ENCODE measurements around the gene CFAP65. TPM values are rescaled to one million over a fixed set of nuclear protein-coding genes. Genes with fewer than 3 reads are reported as not detected.

The CFAP65 gene
- total RNA-seq, 6 donors from 2014 or later, result 0.26 to 18.7 (median 10.7) TPM

DNA sequence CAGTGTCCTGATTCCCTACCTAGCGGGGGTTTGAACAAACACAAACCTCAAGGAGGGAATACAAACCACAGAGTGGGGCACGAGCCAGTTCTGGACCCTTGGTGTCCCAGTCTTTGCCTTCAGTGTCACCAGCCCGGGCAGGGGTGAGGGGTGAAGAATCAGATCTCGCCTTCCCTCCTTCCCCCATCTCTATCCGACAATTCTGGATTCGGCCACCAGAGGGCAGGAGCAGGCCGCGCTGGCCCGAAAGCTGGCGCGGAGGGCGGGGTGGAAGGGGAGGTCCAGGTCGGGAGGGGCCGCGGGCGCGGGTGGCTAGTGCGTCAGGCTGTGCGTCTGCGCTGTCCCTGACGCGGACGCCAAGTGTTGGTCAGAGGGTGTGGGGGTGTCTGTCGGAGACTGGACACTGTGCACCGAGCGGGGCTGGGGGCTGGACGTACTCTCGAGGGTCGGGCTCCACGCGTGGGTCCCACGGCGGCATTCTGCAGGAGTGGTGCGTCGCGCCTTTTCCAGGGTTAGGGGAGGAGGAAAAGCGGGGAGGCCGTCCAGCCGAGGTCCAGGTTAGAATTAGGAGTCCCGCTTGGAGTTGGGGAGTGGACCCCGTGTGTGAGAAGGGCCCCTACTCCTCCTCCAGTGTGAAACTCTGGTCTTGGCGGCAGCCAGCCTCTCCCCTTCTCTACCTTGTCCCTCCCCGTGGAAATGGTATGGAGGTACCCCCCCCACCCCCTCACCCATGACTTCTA lies 45.2 kb downstream of the CFAP65 start:
- peak overlapping the region in 3 of 4 donors; percentile 27 to 45 (median 43) for H3K4me3 ChIP-seq
- no peaks in the 10 kb centered on the region for H3K36me3 ChIP-seq
- 5% methylated on average over 12 to 39 of the region's 43 CpGs for WGBS, 2 donors
- H3K4me1 ChIP-seq, result peaks cover 20 to 44% (median 27%) of the 10 kb centered on the region in 4 donors
- TF ChIP-seq EP300 (IDR thresholded peaks at IDR 0.05) (no peak), POLR2AphosphoS5 (IDR thresholded peaks at IDR 0.05) (peak; percentile 9 to 61), POLR2A (IDR thresholded peaks at IDR 0.05) (peak in 1 of 4 donors; percentile 64)
- TF ChIP-seq, protein P1, sequence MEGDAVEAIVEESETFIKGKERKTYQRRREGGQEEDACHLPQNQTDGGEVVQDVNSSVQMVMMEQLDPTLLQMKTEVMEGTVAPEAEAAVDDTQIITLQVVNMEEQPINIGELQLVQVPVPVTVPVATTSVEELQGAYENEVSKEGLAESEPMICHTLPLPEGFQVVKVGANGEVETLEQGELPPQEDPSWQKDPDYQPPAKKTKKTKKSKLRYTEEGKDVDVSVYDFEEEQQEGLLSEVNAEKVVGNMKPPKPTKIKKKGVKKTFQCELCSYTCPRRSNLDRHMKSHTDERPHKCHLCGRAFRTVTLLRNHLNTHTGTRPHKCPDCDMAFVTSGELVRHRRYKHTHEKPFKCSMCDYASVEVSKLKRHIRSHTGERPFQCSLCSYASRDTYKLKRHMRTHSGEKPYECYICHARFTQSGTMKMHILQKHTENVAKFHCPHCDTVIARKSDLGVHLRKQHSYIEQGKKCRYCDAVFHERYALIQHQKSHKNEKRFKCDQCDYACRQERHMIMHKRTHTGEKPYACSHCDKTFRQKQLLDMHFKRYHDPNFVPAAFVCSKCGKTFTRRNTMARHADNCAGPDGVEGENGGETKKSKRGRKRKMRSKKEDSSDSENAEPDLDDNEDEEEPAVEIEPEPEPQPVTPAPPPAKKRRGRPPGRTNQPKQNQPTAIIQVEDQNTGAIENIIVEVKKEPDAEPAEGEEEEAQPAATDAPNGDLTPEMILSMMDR (IDR thresholded peaks at IDR 0.05), result peak; percentile 74 to 95 (median 90)
- H3K27me3 ChIP-seq, result peaks cover 0 to 73% (median 30%) of the 10 kb centered on the region in 4 donors
- ATAC-seq (ENCODE audit: low FRiP score in 2 of 2), result peak; percentile 93
- DNase-seq, result peak; percentile 89 to 96
- H3K27ac ChIP-seq, result peak overlapping the region in 1 of 4 donors; percentile 65
- no peaks in the 10 kb centered on the region for H3K9me3 ChIP-seq

DNA sequence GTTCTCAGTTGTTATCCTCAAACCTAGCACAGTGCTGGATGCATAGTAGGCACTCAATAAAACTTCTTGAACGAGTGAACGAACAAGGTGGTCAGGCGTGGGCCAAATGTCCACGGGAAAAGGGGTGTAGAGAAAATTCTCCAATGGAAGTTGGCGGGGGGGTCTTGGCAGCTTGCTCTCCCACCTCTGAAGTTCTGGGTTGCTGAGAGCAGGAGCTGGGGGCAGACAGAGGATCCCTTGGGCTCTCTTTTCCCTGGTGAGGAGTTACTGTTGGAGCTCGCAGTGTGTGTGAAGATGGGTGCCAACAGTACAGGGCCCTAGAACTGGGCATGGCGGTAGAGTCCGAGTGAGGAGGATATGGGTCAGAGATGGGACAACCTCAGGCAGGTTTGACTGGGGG lies 45.8 kb downstream of the CFAP65 start:
- no peak for ATAC-seq (ENCODE audit: low FRiP score in 2 of 2)

DNA sequence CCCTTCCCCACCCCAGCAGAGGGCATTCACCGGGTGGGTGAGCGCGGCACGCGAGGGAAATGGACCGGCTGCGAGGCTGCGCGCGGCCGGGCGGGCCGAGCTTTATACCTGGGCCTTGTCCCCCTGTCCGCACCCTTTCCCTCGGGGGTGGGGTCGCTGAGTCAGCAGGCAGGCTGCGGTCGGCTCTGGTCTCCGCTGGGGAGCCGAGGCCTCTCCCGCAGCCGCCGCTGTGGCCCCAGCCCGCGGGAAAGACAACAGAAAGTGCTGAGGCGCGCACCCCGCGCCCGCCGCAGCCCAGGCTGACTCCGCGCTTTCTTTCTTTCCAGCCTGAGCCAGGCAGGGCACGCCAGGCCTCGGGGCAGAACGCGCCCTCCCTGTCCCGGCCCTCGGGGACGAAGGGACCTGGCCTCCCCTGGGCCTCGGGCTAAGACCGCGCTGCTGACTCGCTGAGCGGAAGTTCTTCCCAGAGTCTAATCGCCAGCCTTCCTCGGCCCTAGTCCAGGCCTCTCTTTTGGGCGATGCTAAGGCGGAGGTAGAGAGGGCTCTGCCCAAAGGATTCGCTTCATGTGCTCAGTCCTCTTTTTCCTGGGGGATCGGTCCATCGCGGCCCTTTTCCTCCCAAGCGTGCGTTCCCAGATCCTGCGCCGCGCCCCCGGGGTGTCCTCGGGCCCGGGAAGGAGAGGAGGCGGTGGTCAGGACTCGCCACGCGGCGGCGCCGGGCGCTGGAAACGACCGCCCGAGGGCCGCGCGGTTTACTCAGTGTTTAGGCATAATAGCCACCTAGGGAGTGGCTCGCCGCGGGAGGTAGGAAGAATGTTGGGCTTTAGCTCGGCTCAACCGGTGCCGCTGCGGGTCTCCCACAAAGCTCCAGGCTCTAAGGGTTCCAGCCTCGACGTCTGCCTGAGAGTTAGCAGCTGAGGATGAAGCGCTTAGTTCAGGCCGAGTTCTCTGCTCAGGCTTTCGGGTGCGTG lies 47.7 kb downstream of the CFAP65 start, which contains the start of gene CRYBA2:
CRYBA2 (minus strand) TSS at position 78 of the 971 bp plus-strand sequence. CDS start 246 bp downstream, outside the sequence.
- Histone ChIP-seq H3K27ac (no peak within 1 kb of the TSS), H3K4me3 (peak within 1 kb of the TSS in 3 of 4 donors; percentile 36 to 39 (median 37)), H3K36me3 (no peaks in the 10 kb centered on the region), H3K9me3 (no peaks in the 10 kb centered on the region), H3K4me1 (peaks cover 20 to 38% (median 26%) of the 10 kb centered on the region in 4 donors), H3K27me3 (peaks cover 0 to 75% (median 40%) of the 10 kb centered on the region in 4 donors)
- 0 to 5% methylated on average over 3 to 60 of the region's 88 CpGs for WGBS, 2 donors
- TF ChIP-seq POLR2AphosphoS5 (IDR thresholded peaks at IDR 0.05) (no peak), POLR2A (IDR thresholded peaks at IDR 0.05) (no peak), EP300 (IDR thresholded peaks at IDR 0.05) (no peak)
- TF ChIP-seq, protein P1 (IDR thresholded peaks at IDR 0.05), result no peak
- ATAC-seq (ENCODE audit: low FRiP score in 2 of 2), result no peak
- DNase-seq, result peak in 1 of 2 donors; percentile 86

More for the DNA sequence above, 45.8 kb downstream of the CFAP65 start:
- H3K4me1 ChIP-seq, result peaks cover 20 to 41% (median 26%) of the 10 kb centered on the region in 4 donors
- WGBS, 2 donors, result 27 to 33% methylated on average over 8 of the region's 8 CpGs
- no peak overlapping the region for H3K4me3 ChIP-seq
- H3K9me3 ChIP-seq, result no peaks in the 10 kb centered on the region
- H3K27me3 ChIP-seq, result peaks cover 0 to 71% (median 30%) of the 10 kb centered on the region in 4 donors
- no peak for DNase-seq
- no peaks in the 10 kb centered on the region for H3K36me3 ChIP-seq
- TF ChIP-seq EP300 (IDR thresholded peaks at IDR 0.05) (no peak), POLR2A (IDR thresholded peaks at IDR 0.05) (no peak), POLR2AphosphoS5 (IDR thresholded peaks at IDR 0.05) (no peak)
- TF ChIP-seq, protein P1 (IDR thresholded peaks at IDR 0.05), result no peak
- H3K27ac ChIP-seq, result no peak overlapping the region

DNA sequence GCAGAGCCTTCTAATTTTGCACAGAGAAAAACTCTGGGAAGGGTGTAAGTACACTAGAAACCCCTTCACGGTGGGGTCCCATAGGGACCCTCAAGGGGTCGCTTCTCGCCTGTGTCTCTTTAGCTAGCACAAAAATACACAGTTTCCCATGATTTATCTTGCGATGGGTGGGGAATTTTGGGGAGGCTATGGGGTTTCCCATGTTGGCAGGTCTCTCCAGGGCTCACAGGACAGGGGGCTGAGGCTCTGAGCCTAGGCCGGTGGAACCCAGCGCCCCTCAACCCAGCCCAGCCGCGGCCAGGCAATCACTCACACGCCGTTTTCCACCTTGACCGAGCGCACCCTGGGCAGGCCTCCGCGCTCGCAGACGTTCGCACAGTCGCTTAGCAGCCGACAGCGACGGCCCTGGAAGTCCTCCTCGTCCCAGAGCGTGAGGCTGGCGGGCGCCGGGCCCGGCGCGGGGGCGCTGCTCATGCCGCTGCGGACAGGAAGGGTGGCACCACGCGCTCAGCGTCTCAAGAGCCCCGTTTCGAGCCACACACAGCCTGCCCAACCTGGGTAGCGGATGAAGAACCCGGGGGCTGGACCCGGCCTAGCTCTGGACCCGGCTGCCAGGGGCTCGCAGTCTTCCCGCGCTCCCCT lies 48.5 kb downstream of the CFAP65 start:
- Histone ChIP-seq H3K4me3 (peak overlapping the region in 3 of 4 donors; percentile 36 to 39 (median 37)), H3K9me3 (no peaks in the 10 kb centered on the region), H3K4me1 (peaks cover 20 to 38% (median 26%) of the 10 kb centered on the region in 4 donors), H3K27me3 (peaks cover 0 to 82% (median 43%) of the 10 kb centered on the region in 4 donors), H3K27ac (no peak overlapping the region), H3K36me3 (no peaks in the 10 kb centered on the region)
- no peak for ATAC-seq (ENCODE audit: low FRiP score in 2 of 2)
- TF ChIP-seq EP300 (IDR thresholded peaks at IDR 0.05) (no peak), POLR2A (IDR thresholded peaks at IDR 0.05) (no peak), POLR2AphosphoS5 (IDR thresholded peaks at IDR 0.05) (no peak)
- TF ChIP-seq, protein P1 (IDR thresholded peaks at IDR 0.05), result no peak
- WGBS, 2 donors, result 0 to 2% methylated on average over 3 to 33 of the region's 44 CpGs
- DNase-seq, result peak in 1 of 2 donors; percentile 87

Measured in upper lobe of left lung (tissue), 6 donors.